ENCODE measurements around the gene TULP4. TPM values are rescaled to one million over a fixed set of nuclear protein-coding genes. Genes with fewer than 3 reads are reported as not detected.

TULP4 gene
- total RNA-seq, 1 experiment from 2014 or later: 82.0 TPM

DNA sequence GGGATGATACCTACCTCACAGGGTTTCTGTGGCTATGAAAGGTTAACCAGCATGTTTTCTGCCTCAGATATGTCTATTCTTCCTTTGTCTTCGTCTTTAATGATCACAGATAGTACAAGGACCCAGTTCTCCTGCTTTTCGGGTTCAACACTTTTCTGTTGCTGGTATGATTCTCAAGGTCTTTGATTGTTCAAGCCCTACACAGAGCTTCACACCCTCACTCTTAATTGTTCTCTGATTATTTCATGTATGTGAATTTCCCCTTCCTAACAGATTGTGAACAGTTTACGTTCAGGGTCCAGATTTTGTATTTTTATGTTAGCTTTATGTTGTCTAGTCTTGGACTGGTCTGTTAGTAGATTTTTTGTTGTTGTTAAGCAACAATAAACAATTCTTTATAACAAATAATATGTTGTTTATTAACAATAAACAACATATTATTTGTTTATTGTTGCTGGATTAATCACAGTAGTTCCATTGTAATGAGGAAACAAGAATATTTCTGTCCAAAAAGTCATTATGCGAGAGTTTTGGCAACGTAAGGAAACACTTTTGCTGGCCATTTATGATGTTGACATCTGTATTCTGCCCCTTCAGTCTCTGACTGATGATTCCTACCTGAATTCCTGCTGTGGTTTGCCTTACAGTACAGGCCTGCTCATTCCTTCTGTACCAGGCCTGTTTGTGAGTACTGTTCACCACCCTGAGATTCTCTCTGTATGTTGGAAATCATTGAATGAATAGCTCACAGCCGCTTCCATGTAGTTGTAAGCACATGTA, 27.2 kb upstream of the TULP4 start:
- no peak for TF ChIP-seq EZH2 (IDR thresholded peaks at IDR 0.05; ENCODE audit: borderline replicate concordance, low read depth, low read length, poor library complexity, severe bottlenecking)
- TF ChIP-seq, protein P1, sequence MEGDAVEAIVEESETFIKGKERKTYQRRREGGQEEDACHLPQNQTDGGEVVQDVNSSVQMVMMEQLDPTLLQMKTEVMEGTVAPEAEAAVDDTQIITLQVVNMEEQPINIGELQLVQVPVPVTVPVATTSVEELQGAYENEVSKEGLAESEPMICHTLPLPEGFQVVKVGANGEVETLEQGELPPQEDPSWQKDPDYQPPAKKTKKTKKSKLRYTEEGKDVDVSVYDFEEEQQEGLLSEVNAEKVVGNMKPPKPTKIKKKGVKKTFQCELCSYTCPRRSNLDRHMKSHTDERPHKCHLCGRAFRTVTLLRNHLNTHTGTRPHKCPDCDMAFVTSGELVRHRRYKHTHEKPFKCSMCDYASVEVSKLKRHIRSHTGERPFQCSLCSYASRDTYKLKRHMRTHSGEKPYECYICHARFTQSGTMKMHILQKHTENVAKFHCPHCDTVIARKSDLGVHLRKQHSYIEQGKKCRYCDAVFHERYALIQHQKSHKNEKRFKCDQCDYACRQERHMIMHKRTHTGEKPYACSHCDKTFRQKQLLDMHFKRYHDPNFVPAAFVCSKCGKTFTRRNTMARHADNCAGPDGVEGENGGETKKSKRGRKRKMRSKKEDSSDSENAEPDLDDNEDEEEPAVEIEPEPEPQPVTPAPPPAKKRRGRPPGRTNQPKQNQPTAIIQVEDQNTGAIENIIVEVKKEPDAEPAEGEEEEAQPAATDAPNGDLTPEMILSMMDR (conservative IDR thresholded peaks at IDR 0.05; ENCODE audit: low read depth, low read length): no peak
- H3K4me1 ChIP-seq (ENCODE audit: insufficient read depth, low read length, poor library complexity, severe bottlenecking): peaks cover 30% of the 10 kb centered on the region
- no peaks in the 10 kb centered on the region for H3K9me3 ChIP-seq (ENCODE audit: low read depth, low read length, poor library complexity, severe bottlenecking)
- H3K27ac ChIP-seq (ENCODE audit: low read depth, low read length, poor library complexity, severe bottlenecking): no peak overlapping the region
- no peaks in the 10 kb centered on the region for H3K36me3 ChIP-seq (ENCODE audit: insufficient read depth, low read length, poor library complexity, severe bottlenecking)
- intact Hi-C loops (cut with micrococcal nuclease; ENCODE audit: unreplicated experiment): no loop called here
- no peak overlapping the region for H3K4me3 ChIP-seq (ENCODE audit: low read depth, low read length, poor library complexity, severe bottlenecking)
- DNase-seq (ENCODE audit: low spot score): no peak
- H3K27me3 ChIP-seq (replicated peaks; ENCODE audit: insufficient read depth, low read depth, low read length, poor library complexity): no peaks in the 10 kb centered on the region
- ChIA-PET CTCF (no interaction called here), POLR2A (ENCODE audit: low non-redundant PET) (no interaction called here)
- no TSS peak for BruUV-seq (replicated peaks)

DNA sequence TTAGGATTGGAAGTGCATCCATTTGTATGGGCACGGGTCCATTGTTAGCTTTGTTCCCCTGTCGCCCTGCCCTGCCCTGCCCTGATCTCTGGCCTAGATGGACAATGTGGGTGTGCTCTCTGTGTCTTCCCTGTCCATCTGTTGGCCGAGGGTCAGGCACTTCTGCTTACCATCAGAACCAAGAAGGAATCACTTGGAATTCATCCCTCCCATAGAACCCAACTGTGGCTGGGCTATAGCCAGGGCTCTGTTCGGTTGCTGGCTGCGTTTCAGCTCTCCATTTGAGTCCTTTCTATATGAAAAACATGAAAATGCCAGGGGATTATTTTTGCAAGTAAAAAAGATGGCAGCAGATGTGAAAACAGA, 26.6 kb upstream of the TULP4 start:
- no peak for TF ChIP-seq EZH2 (IDR thresholded peaks at IDR 0.05; ENCODE audit: borderline replicate concordance, low read depth, low read length, poor library complexity, severe bottlenecking)
- TF ChIP-seq, protein P1 (conservative IDR thresholded peaks at IDR 0.05; ENCODE audit: low read depth, low read length): no peak
- Histone ChIP-seq H3K4me3 (ENCODE audit: low read depth, low read length, poor library complexity, severe bottlenecking) (no peak overlapping the region), H3K36me3 (ENCODE audit: insufficient read depth, low read length, poor library complexity, severe bottlenecking) (no peaks in the 10 kb centered on the region), H3K27ac (ENCODE audit: low read depth, low read length, poor library complexity, severe bottlenecking) (no peak overlapping the region), H3K9me3 (ENCODE audit: low read depth, low read length, poor library complexity, severe bottlenecking) (no peaks in the 10 kb centered on the region), H3K27me3 (replicated peaks; ENCODE audit: insufficient read depth, low read depth, low read length, poor library complexity) (no peaks in the 10 kb centered on the region), H3K4me1 (ENCODE audit: insufficient read depth, low read length, poor library complexity, severe bottlenecking) (peaks cover 30% of the 10 kb centered on the region)
- no TSS peak for BruUV-seq (replicated peaks)
- DNase-seq (ENCODE audit: low spot score): no peak
- CTCF ChIA-PET: no interaction called here
- intact Hi-C loops (cut with micrococcal nuclease; ENCODE audit: unreplicated experiment): no loop called here
- POLR2A ChIA-PET (ENCODE audit: low non-redundant PET): no interaction called here

DNA sequence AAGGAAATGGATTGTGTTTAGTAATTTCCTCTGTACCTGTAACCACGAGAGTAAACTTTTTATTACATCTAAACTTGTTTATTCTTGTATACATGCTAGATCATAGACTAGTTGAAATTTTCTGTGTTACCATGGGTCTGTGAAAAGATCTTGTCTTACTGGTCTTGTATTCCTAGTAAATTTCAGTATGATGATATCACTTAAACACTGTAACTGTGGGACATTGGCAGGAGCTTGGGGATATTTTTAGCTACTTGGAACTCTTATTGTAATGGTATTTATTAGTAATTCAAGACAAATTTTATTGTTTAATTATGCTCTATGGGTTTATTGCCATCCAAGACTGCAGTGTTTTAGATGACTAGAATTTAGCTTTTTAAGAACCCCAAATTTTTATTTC, 25.9 kb upstream of the TULP4 start:
- DNase-seq (ENCODE audit: low spot score): no peak
- ChIA-PET CTCF (no interaction called here), POLR2A (ENCODE audit: low non-redundant PET) (no interaction called here)
- no TSS peak for BruUV-seq (replicated peaks)
- H3K36me3 ChIP-seq (ENCODE audit: insufficient read depth, low read length, poor library complexity, severe bottlenecking): no peaks in the 10 kb centered on the region
- no peak overlapping the region for H3K27ac ChIP-seq (ENCODE audit: low read depth, low read length, poor library complexity, severe bottlenecking)
- H3K9me3 ChIP-seq (ENCODE audit: low read depth, low read length, poor library complexity, severe bottlenecking): no peaks in the 10 kb centered on the region
- TF ChIP-seq, protein P1 (conservative IDR thresholded peaks at IDR 0.05; ENCODE audit: low read depth, low read length): no peak
- no peak for TF ChIP-seq EZH2 (IDR thresholded peaks at IDR 0.05; ENCODE audit: borderline replicate concordance, low read depth, low read length, poor library complexity, severe bottlenecking)
- H3K4me3 ChIP-seq (ENCODE audit: low read depth, low read length, poor library complexity, severe bottlenecking): no peak overlapping the region
- intact Hi-C loops (cut with micrococcal nuclease; ENCODE audit: unreplicated experiment): no loop called here
- peaks cover 30% of the 10 kb centered on the region for H3K4me1 ChIP-seq (ENCODE audit: insufficient read depth, low read length, poor library complexity, severe bottlenecking)
- no peaks in the 10 kb centered on the region for H3K27me3 ChIP-seq (replicated peaks; ENCODE audit: insufficient read depth, low read depth, low read length, poor library complexity)

Measured in A673 (cell line).